HG02642 (cell line): ENCODE data around the gene PLIN4.
"Not testable (repeated sequence)": the region's sequence is repeated elsewhere in the genome, so short reads cannot be mapped to it uniquely, and the experiment has no call there.

Source experiments
- ATAC-seq: cut with Tn5 transposase; IDR thresholded peaks from one replicate; pipeline ENCODE4 v1.9.1; 2021; ENCODE audit warnings: mild to moderate bottlenecking; ENCODE audit not compliant: unreplicated experiment, poor library complexity

Gene PLIN4

GRCh38 chr19:4518345-4519171, at the start of gene PLIN4:
TSS of gene PLIN4 (minus strand) at chr19:4518486. CDS start at chr19:4518272, 214 bp downstream.
- ATAC-seq: no peak

GRCh38 chr19:4567584-4568071, 49.3 kb upstream of the PLIN4 start:
- ATAC-seq: no peak

DNA sequence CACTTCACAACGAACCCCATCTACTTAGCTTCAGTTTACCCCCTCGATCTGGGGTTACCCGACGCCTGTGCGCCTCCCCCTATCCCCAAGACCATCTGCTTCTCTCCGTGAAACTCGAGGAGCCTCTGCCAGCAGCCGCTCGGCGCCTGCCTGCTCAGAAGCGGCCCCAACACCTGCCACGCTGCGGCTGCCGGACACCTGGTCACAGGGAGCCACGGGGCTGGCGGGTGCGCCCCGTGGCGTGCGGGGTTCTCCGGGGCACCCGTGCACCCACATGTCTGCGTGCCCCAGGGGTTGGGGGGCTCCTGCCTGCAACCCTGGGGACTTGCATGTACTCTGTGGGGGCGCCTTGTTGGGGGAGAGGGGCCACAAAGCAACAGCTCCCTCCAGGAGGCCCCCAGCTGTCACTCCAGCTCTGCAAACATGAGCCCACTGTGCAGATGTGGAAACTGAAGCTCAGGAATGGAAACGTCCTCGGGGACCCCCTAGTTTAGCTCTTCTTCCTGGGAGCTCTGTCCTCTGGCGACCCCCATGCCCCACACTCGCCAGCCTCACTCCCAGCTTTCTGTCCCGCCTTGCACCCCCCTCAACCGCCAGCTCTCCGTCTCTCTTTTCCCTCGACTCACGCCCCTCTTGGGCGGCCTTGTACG, 48.2 kb upstream of the PLIN4 start:
- no peak for ATAC-seq

DNA sequence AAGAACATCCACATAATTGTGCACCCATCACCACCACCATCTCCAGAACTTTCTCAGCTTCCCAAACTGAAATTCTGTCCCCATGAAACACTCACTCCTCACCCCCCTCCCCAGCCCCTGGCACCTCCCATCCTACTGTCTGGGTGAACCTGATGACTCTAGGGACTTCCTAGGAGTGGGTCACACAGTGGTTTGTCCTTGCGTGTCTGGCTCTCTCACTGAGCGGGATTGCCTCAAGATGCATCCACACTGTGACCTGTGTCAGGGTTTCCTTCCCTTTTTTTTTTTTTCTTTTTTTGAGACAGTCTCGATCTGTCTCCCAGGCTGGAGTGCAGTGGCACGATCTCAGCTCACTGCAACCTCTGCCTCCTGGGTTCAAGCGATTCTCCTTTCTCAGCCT, 45.3 kb upstream of the PLIN4 start:
- ATAC-seq: not testable (repeated sequence)

GRCh38 chr19:4562085-4562484, 43.8 kb upstream of the PLIN4 start:
- not testable (repeated sequence) for ATAC-seq

GRCh38 chr19:4559569-4559968, 41.3 kb upstream of the PLIN4 start, which contains the start of gene SEMA6B:
TSS of gene SEMA6B (minus strand) at chr19:4559684. CDS start at chr19:4558457, 1,227 bp downstream.
- no peak for ATAC-seq

- ATAC-seq: no peak
These were observed 40.0 kb upstream of the PLIN4 start for GRCh38 chr19:4557971-4558941.

GRCh38 chr19:4557144-4557970, 39.1 kb upstream of the PLIN4 start:
- no peak for ATAC-seq

GRCh38 chr19:4556597-4557127, 38.4 kb upstream of the PLIN4 start:
- no peak for ATAC-seq

GRCh38 chr19:4555657-4556561, 37.6 kb upstream of the PLIN4 start:
- no peak for ATAC-seq

GRCh38 chr19:4554717-4555116, 36.4 kb upstream of the PLIN4 start:
- ATAC-seq: no peak

GRCh38 chr19:4553775-4554174, 35.5 kb upstream of the PLIN4 start:
- ATAC-seq: no peak

DNA sequence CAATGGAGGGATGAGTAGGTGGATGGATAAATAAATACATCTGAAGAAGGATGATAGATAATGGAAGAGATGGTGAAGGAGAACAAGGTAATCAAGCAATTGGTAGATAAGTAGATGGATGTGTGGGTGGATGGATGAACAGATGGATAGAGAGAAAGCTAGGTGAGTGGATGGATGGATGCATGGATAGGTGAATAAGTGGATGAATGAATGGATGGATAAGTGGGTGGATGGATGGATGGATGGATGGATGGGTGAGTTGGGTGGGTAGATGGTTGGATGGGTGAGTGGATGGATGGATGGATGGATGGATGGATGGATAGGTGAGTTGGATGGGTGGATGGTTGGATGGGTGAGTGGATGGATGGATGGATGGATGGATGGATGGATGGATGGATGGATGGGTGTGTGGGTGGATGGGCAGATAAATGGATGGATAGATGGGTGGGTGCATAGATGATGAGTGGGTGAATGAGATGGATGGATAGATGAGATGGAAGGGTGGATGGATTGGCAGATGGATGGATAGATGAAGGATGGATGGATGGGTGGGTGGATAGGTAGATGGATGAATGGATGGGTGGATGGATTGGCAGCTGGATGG, 34.9 kb upstream of the PLIN4 start:
- ATAC-seq: no peak

- ATAC-seq: no peak
These were observed 34.2 kb upstream of the PLIN4 start for GRCh38 chr19:4552525-4552819.

DNA sequence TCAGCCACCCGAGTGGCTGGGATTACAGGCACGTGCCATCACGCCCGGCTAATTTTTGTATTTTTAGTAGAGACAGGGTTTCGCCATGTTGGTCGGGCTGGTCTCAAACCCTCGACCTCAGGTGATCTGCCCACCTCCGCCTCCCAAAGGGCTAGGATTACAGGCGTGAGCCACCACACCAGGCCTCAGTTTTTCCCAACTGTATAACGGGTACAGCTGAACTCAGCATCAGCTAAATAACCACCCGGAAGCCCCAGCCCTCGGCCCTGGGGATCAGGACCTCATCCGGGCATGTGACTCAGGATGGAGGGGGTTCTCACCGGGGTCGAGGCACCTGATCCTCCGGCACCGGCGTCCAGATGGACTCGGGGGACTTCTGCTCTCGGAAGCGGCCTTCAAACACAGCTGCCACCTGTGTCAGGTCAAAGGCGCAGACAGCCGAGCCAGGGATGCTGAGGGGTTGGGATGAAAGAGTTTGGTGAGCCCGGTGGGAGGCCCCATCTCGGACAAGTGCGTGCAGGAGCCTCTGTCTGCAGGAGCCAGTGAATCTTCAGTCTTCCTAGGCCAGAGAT, 32.3 kb upstream of the PLIN4 start:
- no peak for ATAC-seq

DNA sequence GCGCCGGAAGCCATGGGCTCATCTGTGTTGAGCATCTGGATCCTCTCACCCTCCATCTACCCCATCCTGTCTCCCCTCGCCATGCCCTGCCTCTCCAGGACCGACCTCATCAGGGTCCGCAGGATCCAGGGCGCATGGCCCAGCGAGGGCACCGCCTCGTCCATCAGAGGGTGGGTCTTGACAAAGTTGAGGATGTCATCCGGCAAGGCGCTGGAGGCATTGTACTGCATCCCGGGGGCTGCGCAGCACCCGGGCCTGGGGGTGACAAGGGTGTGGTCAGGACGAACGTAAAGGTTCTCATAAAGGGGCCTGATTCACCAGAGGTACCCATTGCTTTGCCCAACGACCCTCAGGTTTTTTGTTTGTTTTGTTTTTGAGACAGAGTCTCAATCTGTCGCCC, 31.7 kb upstream of the PLIN4 start:
- no peak for ATAC-seq

GRCh38 chr19:4548238-4548584, 29.9 kb upstream of the PLIN4 start:
- no peak for ATAC-seq
